Esophagus squamous epithelium (tissue), 5 donors: Measurements from ENCODE around the gene CCNL2. TPM values are rescaled to one million over a fixed set of nuclear protein-coding genes. Genes with fewer than 3 reads are reported as not detected.
A peak's percentile ranks its signal among the peaks of the same experiment; 100 is the strongest.

Experiments
- DNase-seq: peaks from one replicate; lab custom pipeline; 2025; lab: John Stamatoyannopoulos, UW
- H3K27ac ChIP-seq, 4 donors: fragments of 200-600 bp; sonication (generic); one replicate each; pipeline ENCODE4 v1.5.1; 2016 to 2019; ENCODE audit warnings: mild to moderate bottlenecking in 1 of 4
- H3K27me3 ChIP-seq, 4 donors: fragments of 200-600 bp; sonication (generic); 1 replicate in 3 of 4; 2 replicates in 1 of 4; pipeline versions ENCODE4 v1.5.1 to v1.6.0; 2017 to 2021; ENCODE audit warnings: antibody characterized with exemption in 1 of 4
- H3K36me3 ChIP-seq, 3 donors: fragments of 200-600 bp; sonication (generic); one replicate each; pipeline ENCODE4 v1.5.1; 2016 to 2019
- H3K4me1 ChIP-seq, 3 donors: fragments of 200-600 bp; sonication (generic); one replicate each; pipeline ENCODE4 v1.5.1; 2017 to 2019
- H3K4me3 ChIP-seq, 4 donors: fragments of 200-600 bp; sonication (generic); 1 replicate in 3 of 4; 2 replicates in 1 of 4; pipeline ENCODE4 v1.5.1; 2016 to 2019; ENCODE audit warnings: mild to moderate bottlenecking in 2 of 4, moderate library complexity in 1 of 4
- H3K9me3 ChIP-seq, 3 donors: fragments of 200-600 bp; sonication (generic); one replicate each; pipeline ENCODE4 v1.5.1; 2016 to 2019
- CTCF ChIP-seq, 6 experiments: fragments of 450-650 bp in 4 of 6; fragments of 200-600 bp in 2 of 6; sonication (generic) in 2 of 6; IDR thresholded peaks; one replicate each; pipeline ENCODE4 v1.5.1; 2016 to 2019; ENCODE audit warnings: antibody characterized with exemption in 6 of 6, mild to moderate bottlenecking in 4 of 6, moderate library complexity in 4 of 6
- POLR2A ChIP-seq, 4 donors: fragments of 450-650 bp; IDR thresholded peaks; one replicate each; pipeline ENCODE4 v1.6.1; 2017; ENCODE audit warnings: antibody characterized with exemption in 4 of 4, mild to moderate bottlenecking in 4 of 4, moderate library complexity in 3 of 4
- WGBS, 2 donors: methylation state at CpG; one replicate each; pipeline ENCODE4 v1.1.5; 2018; 5-methylcytosine and 5-hydroxymethylcytosine counted together
- intact Hi-C: fragments of 100-400 bp; cut with DNase I; formaldehyde crosslinking; loops from one replicate; pipeline ENCODE4 v1.15.0; 2022
- total RNA-seq, 4 donors: library from RNA; depleted of rRNA; stranded (reverse); fragments of >200 nt; gene quantifications; one replicate each; pipeline ENCODE4 v1.1.0, GENCODE V29; 2016
- donor health status: DM: yes; HTN: yes; CAD: no.

Gene CCNL2
- total RNA-seq, 4 donors from 2014 or later, result 42.5 to 213 (median 104) TPM

GRCh38 chr1:1401457-1402010 is 2.4 kb upstream of the CCNL2 start:
- H3K4me1 ChIP-seq, result peaks cover 33 to 83% (median 35%) of the 10 kb centered on the region in 3 donors

GRCh38 chr1:1400576-1401456 is 1.7 kb upstream of the CCNL2 start:
- DNase-seq, result no peak
- H3K27ac ChIP-seq, result peak overlapping the region in 3 of 4 donors; percentile 88 to 94 (median 91)
- peaks cover 5 to 80% (median 32%) of the 10 kb centered on the region in 3 donors for H3K36me3 ChIP-seq
- no peak for TF ChIP-seq CTCF (IDR thresholded peaks at IDR 0.05)
- no peak for TF ChIP-seq POLR2A (IDR thresholded peaks at IDR 0.05)
- H3K9me3 ChIP-seq, result no peaks in the 10 kb centered on the region
- H3K4me1 ChIP-seq, result peaks cover 26 to 81% (median 29%) of the 10 kb centered on the region in 3 donors
- WGBS, 2 donors, result 78 to 79% methylated on average over 9 to 14 of the region's 22 CpGs
- no peaks in the 10 kb centered on the region for H3K27me3 ChIP-seq
- H3K4me3 ChIP-seq, result peak overlapping the region; percentile 91 to 99 (median 97)
- intact Hi-C loops, result no loop called here

More at GRCh38 chr1:1401457-1402010, 2.4 kb upstream of the CCNL2 start:
- Histone ChIP-seq H3K36me3 (peaks cover 5 to 80% (median 32%) of the 10 kb centered on the region in 3 donors), H3K9me3 (no peaks in the 10 kb centered on the region), H3K4me3 (no peak overlapping the region), H3K27me3 (no peaks in the 10 kb centered on the region), H3K27ac (no peak overlapping the region)
- intact Hi-C loops, result no loop called here
- WGBS, 2 donors, result 65 to 87% methylated on average over 5 to 6 of the region's 7 CpGs
- no peak for DNase-seq
- TF ChIP-seq POLR2A (IDR thresholded peaks at IDR 0.05), result no peak
- TF ChIP-seq CTCF (IDR thresholded peaks at IDR 0.05), result no peak

- Histone ChIP-seq H3K27ac (peak overlapping the region; percentile 88 to 94 (median 92)), H3K27me3 (no peaks in the 10 kb centered on the region), H3K4me1 (peaks cover 22 to 73% (median 23%) of the 10 kb centered on the region in 3 donors), H3K9me3 (no peaks in the 10 kb centered on the region), H3K36me3 (peaks cover 0 to 80% (median 33%) of the 10 kb centered on the region in 3 donors), H3K4me3 (peak overlapping the region; percentile 91 to 99 (median 97))
- no peak for DNase-seq
- no peak for TF ChIP-seq CTCF (IDR thresholded peaks at IDR 0.05)
- TF ChIP-seq POLR2A (IDR thresholded peaks at IDR 0.05), result no peak
- intact Hi-C loops, result no loop called here
- WGBS, 2 donors, result 4 to 7% methylated on average over 12 to 19 of the region's 34 CpGs
These were observed 889 bp upstream of the CCNL2 start for GRCh38 chr1:1399872-1400575.

GRCh38 chr1:1398677-1399186 is 403 bp downstream of the CCNL2 start:
- Histone ChIP-seq H3K4me3 (peak overlapping the region; percentile 91 to 99 (median 97)), H3K27me3 (no peaks in the 10 kb centered on the region), H3K27ac (peak overlapping the region; percentile 88 to 94 (median 92)), H3K4me1 (peaks cover 22 to 66% (median 23%) of the 10 kb centered on the region in 3 donors), H3K36me3 (peaks cover under 1 to 80% (median 34%) of the 10 kb centered on the region in 3 donors), H3K9me3 (no peaks in the 10 kb centered on the region)
- intact Hi-C loops, result no loop called here
- no peak for TF ChIP-seq POLR2A (IDR thresholded peaks at IDR 0.05)
- no peak for TF ChIP-seq CTCF (IDR thresholded peaks at IDR 0.05)
- 0% methylated on average over 14 of the region's 54 CpGs; no CpG with 5 or more reads in 1 of the 2 donors for WGBS, 2 donors
- no peak for DNase-seq
